Measurements from ENCODE around the gene MBD4. TPM values are rescaled to one million over a fixed set of nuclear protein-coding genes. Genes with fewer than 3 reads are reported as not detected.
"Not testable (repeated sequence)": the region's sequence is repeated elsewhere in the genome, so short reads cannot be mapped to it uniquely, and the experiment has no call there.

MBD4 gene
- 41.9 and 45.9 TPM in 2 replicates for total RNA-seq

- peak; percentile 100 for DNase-seq (ENCODE audit: low spot score)
- no peaks in the 10 kb centered on the region for H3K27me3 Mint-ChIP-seq (ENCODE audit: low read depth)
- peak within 1 kb of the TSS; percentile 99 for H3K27ac Mint-ChIP-seq
- peaks cover 41% of the 10 kb centered on the region for H3K36me3 Mint-ChIP-seq (ENCODE audit: low read depth)
- H3K4me1 Mint-ChIP-seq (ENCODE audit: low read depth): peaks cover 54% of the 10 kb centered on the region
- intact Hi-C loops (cut with micrococcal nuclease): loop anchor here (1.0 to 5.0 kb wide), 8 partner anchors 12 to 453 kb away; partner anchors contain the start of genes CNBP, EFCAB12, HMCES and RAB43
- peak within 1 kb of the TSS; percentile 92 for H3K4me3 Mint-ChIP-seq (ENCODE audit: low read depth)
- H3K9me3 Mint-ChIP-seq: no peaks in the 10 kb centered on the region
Observed at GRCh38 chr3:129439817-129440617, at the start of gene MBD4, which contains the start of gene IFT122. Gene MBD4, minus strand, starts transcription at chr3:129439948. Its CDS starts 115 bp downstream, at chr3:129439833. Gene IFT122, plus strand, starts transcription at chr3:129440224. Its CDS starts 107 bp downstream, at chr3:129440331.

- intact Hi-C loops (cut with micrococcal nuclease); H3K9me3 Mint-ChIP-seq: not testable (repeated sequence)
Observed at GRCh38 chr3:129489258-129489657, 49.5 kb upstream of the MBD4 start.

GRCh38 chr3:129487868-129488335, 48.2 kb upstream of the MBD4 start:
- H3K9me3 Mint-ChIP-seq; H3K27me3 Mint-ChIP-seq (ENCODE audit: low read depth); H3K4me3 Mint-ChIP-seq (ENCODE audit: low read depth); DNase-seq (ENCODE audit: low spot score); H3K27ac Mint-ChIP-seq; H3K4me1 Mint-ChIP-seq (ENCODE audit: low read depth); H3K36me3 Mint-ChIP-seq (ENCODE audit: low read depth); intact Hi-C loops (cut with micrococcal nuclease): not testable (repeated sequence)

More at GRCh38 chr3:129489258-129489657, 49.5 kb upstream of the MBD4 start:
- not testable (repeated sequence) for H3K27ac Mint-ChIP-seq; DNase-seq (ENCODE audit: low spot score); H3K36me3 Mint-ChIP-seq (ENCODE audit: low read depth); H3K4me3 Mint-ChIP-seq (ENCODE audit: low read depth); H3K4me1 Mint-ChIP-seq (ENCODE audit: low read depth); H3K27me3 Mint-ChIP-seq (ENCODE audit: low read depth)

- Mint-ChIP-seq H3K4me3 (ENCODE audit: low read depth) (no peak overlapping the region), H3K9me3 (no peaks in the 10 kb centered on the region), H3K4me1 (ENCODE audit: low read depth) (no peaks in the 10 kb centered on the region), H3K36me3 (ENCODE audit: low read depth) (no peaks in the 10 kb centered on the region), H3K27me3 (ENCODE audit: low read depth) (no peaks in the 10 kb centered on the region), H3K27ac (no peak overlapping the region)
- intact Hi-C loops (cut with micrococcal nuclease): no loop called here
- no peak for DNase-seq (ENCODE audit: low spot score)
Observed at GRCh38 chr3:129487183-129487867, 47.6 kb upstream of the MBD4 start.

- Mint-ChIP-seq H3K9me3 (no peaks in the 10 kb centered on the region), H3K36me3 (ENCODE audit: low read depth) (peaks cover 6% of the 10 kb centered on the region), H3K4me1 (ENCODE audit: low read depth) (peaks cover 7% of the 10 kb centered on the region), H3K27ac (no peak overlapping the region), H3K4me3 (ENCODE audit: low read depth) (no peak overlapping the region), H3K27me3 (ENCODE audit: low read depth) (no peaks in the 10 kb centered on the region)
- intact Hi-C loops (cut with micrococcal nuclease): no loop called here
- DNase-seq (ENCODE audit: low spot score): no peak
Observed at GRCh38 chr3:129486664-129487035, 46.9 kb upstream of the MBD4 start.

GRCh38 chr3:129485721-129486663, 46.2 kb upstream of the MBD4 start:
- DNase-seq (ENCODE audit: low spot score): no peak
- Mint-ChIP-seq H3K4me1 (ENCODE audit: low read depth) (peaks cover 8% of the 10 kb centered on the region), H3K9me3 (no peaks in the 10 kb centered on the region), H3K27me3 (ENCODE audit: low read depth) (no peaks in the 10 kb centered on the region), H3K36me3 (ENCODE audit: low read depth) (peaks cover 6% of the 10 kb centered on the region), H3K27ac (no peak overlapping the region), H3K4me3 (ENCODE audit: low read depth) (no peak overlapping the region)
- intact Hi-C loops (cut with micrococcal nuclease): no loop called here

- intact Hi-C loops (cut with micrococcal nuclease); H3K9me3 Mint-ChIP-seq; H3K4me1 Mint-ChIP-seq (ENCODE audit: low read depth); H3K36me3 Mint-ChIP-seq (ENCODE audit: low read depth); DNase-seq (ENCODE audit: low spot score); H3K4me3 Mint-ChIP-seq (ENCODE audit: low read depth); H3K27ac Mint-ChIP-seq; H3K27me3 Mint-ChIP-seq (ENCODE audit: low read depth): not testable (repeated sequence)
Observed at GRCh38 chr3:129485146-129485545, 45.4 kb upstream of the MBD4 start.

GRCh38 chr3:129483870-129484269, 44.1 kb upstream of the MBD4 start:
- no peak for DNase-seq (ENCODE audit: low spot score)
- Mint-ChIP-seq H3K36me3 (ENCODE audit: low read depth) (peaks cover 6% of the 10 kb centered on the region), H3K4me3 (ENCODE audit: low read depth) (no peak overlapping the region), H3K27ac (no peak overlapping the region), H3K4me1 (ENCODE audit: low read depth) (peaks cover 8% of the 10 kb centered on the region), H3K27me3 (ENCODE audit: low read depth) (no peaks in the 10 kb centered on the region), H3K9me3 (no peaks in the 10 kb centered on the region)
- intact Hi-C loops (cut with micrococcal nuclease): no loop called here

GRCh38 chr3:129482721-129483120, 43.0 kb upstream of the MBD4 start:
- Mint-ChIP-seq H3K9me3 (no peaks in the 10 kb centered on the region), H3K4me3 (ENCODE audit: low read depth) (no peak overlapping the region), H3K27me3 (ENCODE audit: low read depth) (no peaks in the 10 kb centered on the region), H3K27ac (no peak overlapping the region), H3K4me1 (ENCODE audit: low read depth) (peaks cover 8% of the 10 kb centered on the region), H3K36me3 (ENCODE audit: low read depth) (peaks cover 6% of the 10 kb centered on the region)
- no peak for DNase-seq (ENCODE audit: low spot score)
- intact Hi-C loops (cut with micrococcal nuclease): no loop called here

GRCh38 chr3:129481766-129482332, 42.1 kb upstream of the MBD4 start:
- H3K27ac Mint-ChIP-seq: peak overlapping the region; percentile 60
- no peak overlapping the region for H3K4me3 Mint-ChIP-seq (ENCODE audit: low read depth)
- peaks cover 8% of the 10 kb centered on the region for H3K4me1 Mint-ChIP-seq (ENCODE audit: low read depth)
- no peaks in the 10 kb centered on the region for H3K9me3 Mint-ChIP-seq
- no peaks in the 10 kb centered on the region for H3K27me3 Mint-ChIP-seq (ENCODE audit: low read depth)
- H3K36me3 Mint-ChIP-seq (ENCODE audit: low read depth): peaks cover 8% of the 10 kb centered on the region
- intact Hi-C loops (cut with micrococcal nuclease): no loop called here
- DNase-seq (ENCODE audit: low spot score): no peak

- intact Hi-C loops (cut with micrococcal nuclease): not testable (repeated sequence)
- H3K27ac Mint-ChIP-seq: peak overlapping the region; percentile 18
Observed at GRCh38 chr3:129481225-129481765, 41.5 kb upstream of the MBD4 start.

GRCh38 chr3:129476586-129476985, 36.8 kb upstream of the MBD4 start:
- no peaks in the 10 kb centered on the region for H3K27me3 Mint-ChIP-seq (ENCODE audit: low read depth)
- peaks cover under 1% of the 10 kb centered on the region for H3K4me1 Mint-ChIP-seq (ENCODE audit: low read depth)
- intact Hi-C loops (cut with micrococcal nuclease): no loop called here
- H3K9me3 Mint-ChIP-seq: no peaks in the 10 kb centered on the region
- H3K36me3 Mint-ChIP-seq (ENCODE audit: low read depth): peaks cover 2% of the 10 kb centered on the region
- no peak for DNase-seq (ENCODE audit: low spot score)
- no peak overlapping the region for H3K4me3 Mint-ChIP-seq (ENCODE audit: low read depth)
- no peak overlapping the region for H3K27ac Mint-ChIP-seq

More at GRCh38 chr3:129481225-129481765, 41.5 kb upstream of the MBD4 start:
- DNase-seq (ENCODE audit: low spot score); H3K4me1 Mint-ChIP-seq (ENCODE audit: low read depth); H3K27me3 Mint-ChIP-seq (ENCODE audit: low read depth); H3K36me3 Mint-ChIP-seq (ENCODE audit: low read depth); H3K4me3 Mint-ChIP-seq (ENCODE audit: low read depth); H3K9me3 Mint-ChIP-seq: not testable (repeated sequence)
